SK-MEL-5 (cell line): ENCODE data around the gene HARS1. TPM values are rescaled to one million over a fixed set of nuclear protein-coding genes. Genes with fewer than 3 reads are reported as not detected.
"Not testable (repeated sequence)": the region's sequence is repeated elsewhere in the genome, so short reads cannot be mapped to it uniquely, and the experiment has no call there.

Experiments
- DNase-seq: peaks from one replicate; pipeline ENCODE4 v3.0.0-alpha.2; 2016; ENCODE audit warnings: low read depth, low spot score
- in situ Hi-C: cut with HindIII; loops from 2 replicates; pipeline ENCODE4 v1.10.0; 2016; ENCODE audit warnings: low sequenced_read_pairs, high pct_unique_total_duplicates, low pct_unique_long_range_greater_than_20kb
- total RNA-seq: library from RNA; depleted of rRNA; stranded (reverse); fragments of >200 nt; shearing (Covaris generic); gene quantifications from 2 replicates; pipeline ENCODE4 v1.2.3, GENCODE V29; 2014

HARS1 gene
- total RNA-seq, 1 experiment from 2014 or later: 58.6 TPM

GRCh38 chr5:140694276-140694675 is 3.1 kb upstream of the HARS1 start:
- in situ Hi-C loops: no loop called here
- DNase-seq: no peak

GRCh38 chr5:140690376-140690932 is 716 bp downstream of the HARS1 start:
- in situ Hi-C loops: no loop called here
- DNase-seq: no peak

GRCh38 chr5:140678993-140679392 is 12.2 kb downstream of the HARS1 start:
- in situ Hi-C loops: no loop called here
- no peak for DNase-seq

DNA sequence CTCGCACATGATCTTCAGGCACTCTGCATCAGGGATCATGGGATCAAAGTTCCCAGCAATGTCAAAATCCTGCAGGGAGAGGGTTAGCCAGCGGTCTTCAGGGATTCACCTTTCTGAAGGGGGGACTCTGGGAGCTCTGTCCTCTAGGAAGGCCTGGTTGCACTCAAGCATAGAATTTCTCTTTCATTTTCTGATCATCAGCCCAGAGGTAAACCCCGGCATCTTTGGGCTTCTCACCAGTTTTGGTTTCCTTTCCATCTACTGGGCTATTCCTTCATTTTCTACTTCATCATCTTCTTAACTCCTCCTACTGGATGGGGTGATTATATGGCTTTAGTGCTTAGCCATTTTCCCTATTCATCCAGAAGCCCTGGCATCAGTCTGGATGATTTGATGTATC is 13.2 kb downstream of the HARS1 start:
- no peak for DNase-seq
- in situ Hi-C loops: no loop called here

DNA sequence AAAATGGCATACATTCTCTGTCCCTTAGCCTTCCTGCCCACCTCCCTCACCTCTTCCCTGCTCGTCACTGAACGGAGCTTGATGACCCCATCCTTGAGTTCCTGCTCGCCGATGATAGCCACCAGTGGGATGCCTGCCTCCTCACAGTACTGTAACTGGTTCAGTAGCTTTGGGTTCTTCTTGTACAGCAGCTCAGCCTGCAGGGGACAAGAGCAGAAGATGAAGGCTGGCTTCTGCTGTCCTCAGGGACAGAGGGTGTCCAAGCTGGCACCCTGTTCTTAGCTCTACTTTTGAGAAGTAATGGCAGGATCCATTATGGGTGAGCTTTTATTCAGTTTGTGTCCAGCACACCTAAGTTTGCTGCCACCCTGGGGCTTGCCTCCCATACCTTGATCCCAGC is 16.5 kb downstream of the HARS1 start:
- no peak for DNase-seq
- in situ Hi-C loops: no loop called here

- in situ Hi-C loops: no loop called here
- no peak for DNase-seq
Measured at GRCh38 chr5:140674211-140674610, 17.0 kb downstream of the HARS1 start.

GRCh38 chr5:140673187-140673976 is 17.8 kb downstream of the HARS1 start, which contains the start of gene DND1:
TSS of gene DND1 (minus strand) at chr5:140673576. CDS start at chr5:140673542, 34 bp downstream.
- in situ Hi-C loops: no loop called here
- DNase-seq: no peak

DNA sequence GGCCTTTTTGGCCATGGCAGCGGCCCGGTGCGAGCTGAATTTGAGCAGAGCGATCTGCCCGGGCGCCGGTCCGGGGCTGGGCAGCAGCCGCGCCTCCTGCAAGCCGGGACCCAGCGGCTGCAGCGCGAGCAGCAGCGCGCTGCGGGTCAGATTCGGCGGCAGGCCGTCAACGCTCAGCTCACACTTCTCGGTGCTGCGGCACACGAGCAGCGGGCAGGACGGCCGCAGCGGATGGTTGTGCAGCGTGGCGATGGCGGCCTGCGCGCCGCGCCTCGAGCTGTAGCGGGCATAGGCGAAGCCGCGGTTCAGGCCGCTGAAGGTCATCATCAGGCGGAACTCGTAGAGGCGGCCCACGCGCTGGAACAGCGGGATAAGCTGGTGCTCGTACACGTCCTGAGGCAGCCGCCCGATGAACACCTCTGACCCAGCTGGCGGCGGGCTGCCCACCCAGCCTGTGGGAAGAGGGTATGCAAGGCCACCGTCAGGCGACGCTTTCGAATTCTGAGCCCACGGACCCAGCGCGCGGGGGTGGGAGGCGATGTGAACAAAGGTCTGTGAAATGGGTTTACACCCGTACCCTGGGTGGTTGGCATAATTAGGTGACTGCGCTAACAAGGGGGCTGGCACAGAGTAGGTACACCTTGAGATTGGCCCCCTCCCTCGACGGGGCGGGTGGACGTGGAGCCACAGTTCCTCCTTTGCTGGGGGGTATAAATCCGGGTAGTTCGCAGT is 18.5 kb downstream of the HARS1 start:
- in situ Hi-C loops: no loop called here
- DNase-seq: no peak

GRCh38 chr5:140671472-140672125 is 19.6 kb downstream of the HARS1 start:
- in situ Hi-C loops: no loop called here

GRCh38 chr5:140671035-140671434 is 20.1 kb downstream of the HARS1 start:
- in situ Hi-C loops: not testable (repeated sequence)

More at GRCh38 chr5:140671472-140672125, 19.6 kb downstream of the HARS1 start:
- no peak for DNase-seq

DNA sequence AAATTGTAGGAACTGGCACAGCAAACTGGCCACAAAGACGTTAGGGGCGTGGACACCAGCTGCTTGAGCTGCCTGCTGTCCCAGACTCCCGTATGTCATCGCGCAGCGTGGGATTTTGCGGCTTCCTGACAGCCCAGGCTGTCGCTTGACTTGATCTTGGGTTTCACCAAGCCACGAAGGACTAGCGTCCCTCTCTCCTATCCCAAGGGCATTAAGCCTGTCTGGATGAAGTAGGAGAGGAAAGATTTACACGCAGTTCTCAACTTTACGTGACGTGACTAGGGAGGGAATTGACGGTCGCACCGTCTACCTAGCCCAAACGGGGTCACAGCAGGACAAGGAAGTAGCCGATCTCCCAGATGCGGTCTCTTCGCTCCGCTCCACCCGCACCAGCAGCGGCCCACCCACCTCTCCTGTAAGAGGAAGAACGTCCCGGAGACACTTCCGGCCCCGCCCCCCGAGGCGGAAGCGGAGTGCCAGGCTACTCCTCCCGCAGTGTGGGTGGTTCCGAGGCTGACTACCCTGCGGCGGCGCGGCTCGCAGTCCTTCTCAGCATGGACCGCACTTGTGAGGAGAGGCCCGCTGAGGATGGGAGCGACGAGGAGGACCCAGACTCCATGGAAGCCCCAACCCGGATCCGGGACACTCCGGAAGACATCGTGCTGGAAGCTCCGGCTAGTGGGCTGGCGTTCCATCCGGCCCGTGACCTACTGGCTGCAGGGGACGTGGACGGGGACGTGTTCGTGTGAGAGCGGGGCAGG is 26.6 kb downstream of the HARS1 start, which contains the start of gene WDR55:
TSS of gene WDR55 (plus strand) at position 546 of the 761 bp plus-strand sequence. CDS start at position 555, 9 bp downstream.
- in situ Hi-C loops: no loop called here
- peak; percentile 94 for DNase-seq

More at GRCh38 chr5:140671035-140671434, 20.1 kb downstream of the HARS1 start:
- DNase-seq: not testable (repeated sequence)

- in situ Hi-C loops: no loop called here
Measured at GRCh38 chr5:140664030-140664358, 27.2 kb downstream of the HARS1 start.

DNA sequence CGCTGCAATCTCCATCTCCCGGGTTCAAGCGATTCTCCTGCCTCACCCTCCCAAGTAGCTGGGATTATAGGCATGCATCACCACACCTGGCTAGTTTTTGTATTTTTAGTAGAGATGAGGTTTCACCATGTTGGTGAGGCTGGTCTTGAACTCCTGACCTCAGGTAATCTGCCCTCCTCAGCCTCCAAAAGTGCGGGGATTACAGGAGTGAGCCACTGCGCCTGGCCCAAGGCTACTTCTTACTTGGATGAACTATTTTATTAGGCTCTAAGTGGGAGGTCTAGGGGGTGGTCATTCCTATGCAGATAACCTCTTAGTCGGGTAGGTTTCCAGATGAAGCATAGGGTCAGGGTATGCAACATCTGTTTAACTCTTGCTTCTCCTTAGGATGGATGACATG is 30.8 kb downstream of the HARS1 start:
- DNase-seq, in situ Hi-C loops: not testable (repeated sequence)

More at GRCh38 chr5:140664030-140664358, 27.2 kb downstream of the HARS1 start:
- DNase-seq: no peak

- DNase-seq: no peak
- in situ Hi-C loops: no loop called here
Measured at GRCh38 chr5:140658870-140659269, 32.3 kb downstream of the HARS1 start.

- peak; percentile 7 for DNase-seq
- in situ Hi-C loops: no loop called here
Measured at GRCh38 chr5:140647042-140647419, 44.1 kb downstream of the HARS1 start.

DNA sequence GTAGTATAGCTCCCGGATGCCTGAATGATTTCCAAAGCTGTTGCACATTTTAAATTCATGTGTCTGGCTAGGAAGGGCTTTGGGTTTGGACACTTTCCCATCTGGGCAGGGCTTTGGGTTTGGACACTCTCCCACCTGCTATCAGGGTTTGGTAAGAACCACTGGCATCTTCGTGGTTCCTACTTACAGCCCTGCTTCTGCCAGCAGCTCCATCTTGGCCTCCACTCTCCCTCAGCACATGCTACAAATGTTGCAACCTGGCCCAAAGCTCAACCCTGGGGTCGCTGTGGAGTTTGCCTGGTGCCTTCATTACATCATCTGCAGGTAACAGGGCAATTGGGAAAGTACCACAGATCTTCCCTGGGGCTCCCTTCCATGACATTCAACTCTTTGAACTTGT is 48.5 kb downstream of the HARS1 start:
- in situ Hi-C loops: no loop called here
- no peak for DNase-seq

DNA sequence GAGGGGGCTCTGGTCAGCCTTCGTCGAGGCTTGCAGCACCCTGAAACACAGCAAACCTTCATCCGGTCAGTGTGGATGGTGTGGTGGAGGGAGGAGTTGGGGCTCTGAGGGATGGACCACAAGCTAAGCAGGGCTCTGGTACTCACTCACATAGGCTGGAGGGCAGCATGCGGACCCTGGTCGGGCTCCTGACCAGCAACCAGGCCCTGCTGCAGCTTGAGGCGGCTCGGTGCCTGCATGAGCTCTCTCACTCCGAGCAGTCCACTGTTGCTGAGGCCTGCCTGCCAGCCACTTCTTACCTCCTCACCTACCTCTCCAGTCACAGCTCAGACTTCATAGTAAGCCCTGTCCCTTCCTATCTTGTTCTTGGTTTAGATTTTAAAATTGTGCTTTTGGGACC is 49.5 kb downstream of the HARS1 start:
- in situ Hi-C loops: no loop called here
- no peak for DNase-seq
